ENCODE measurements around the gene PARP16.

PARP16 gene

DNA sequence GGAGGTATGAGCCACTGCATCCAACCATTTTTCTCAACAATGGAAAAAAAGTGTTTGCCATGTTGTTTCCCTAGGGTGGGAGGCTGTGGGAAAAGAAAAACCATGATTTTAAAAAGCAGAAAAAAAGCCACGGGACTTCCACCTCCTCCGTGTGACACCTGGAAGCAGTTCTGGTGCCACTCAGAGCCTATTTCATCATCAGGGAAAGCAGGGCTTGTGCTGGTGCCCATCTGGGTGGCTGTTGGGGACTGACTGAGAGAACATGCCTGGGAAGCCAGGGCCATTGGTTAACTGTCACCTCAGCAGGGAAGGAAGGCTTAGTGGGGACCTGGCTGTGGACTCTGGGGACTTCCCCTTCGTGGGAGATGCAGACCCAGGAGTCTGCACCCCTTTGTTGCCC lies 25.1 kb upstream of the PARP16 start:
- DNase-seq (ENCODE audit: low read depth in 3 of 3): no peak

- no peak for DNase-seq (ENCODE audit: low read depth in 3 of 3)
Observed at GRCh38 chr15:65310431-65311137, 23.9 kb upstream of the PARP16 start.

DNA sequence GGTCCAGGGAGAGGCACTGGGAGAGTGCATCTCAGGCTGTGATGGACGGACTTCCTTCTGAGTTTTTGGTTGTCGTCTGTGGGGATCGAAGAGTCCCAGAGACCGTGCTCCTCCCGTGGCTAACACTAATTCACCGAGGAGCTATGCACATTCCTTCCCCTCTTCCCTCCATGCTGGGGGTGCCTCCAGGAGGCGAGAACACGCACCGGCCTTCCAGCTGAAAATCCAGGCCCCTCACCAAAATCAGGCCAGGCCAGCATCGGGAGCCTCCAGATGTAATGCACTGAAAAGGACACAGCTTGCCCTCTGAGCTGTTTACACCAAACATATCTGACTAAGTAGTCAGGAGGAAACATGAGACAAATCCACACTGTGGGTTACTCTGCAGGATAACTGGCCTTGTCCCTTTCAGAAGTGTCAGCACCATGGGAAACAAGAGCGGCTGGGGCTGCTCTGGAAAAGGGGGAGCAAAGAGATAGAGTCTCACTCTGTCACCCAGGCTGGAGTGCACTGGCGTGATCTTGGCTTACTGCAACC lies 23.3 kb upstream of the PARP16 start:
- DNase-seq (ENCODE audit: low read depth in 3 of 3): no peak

DNA sequence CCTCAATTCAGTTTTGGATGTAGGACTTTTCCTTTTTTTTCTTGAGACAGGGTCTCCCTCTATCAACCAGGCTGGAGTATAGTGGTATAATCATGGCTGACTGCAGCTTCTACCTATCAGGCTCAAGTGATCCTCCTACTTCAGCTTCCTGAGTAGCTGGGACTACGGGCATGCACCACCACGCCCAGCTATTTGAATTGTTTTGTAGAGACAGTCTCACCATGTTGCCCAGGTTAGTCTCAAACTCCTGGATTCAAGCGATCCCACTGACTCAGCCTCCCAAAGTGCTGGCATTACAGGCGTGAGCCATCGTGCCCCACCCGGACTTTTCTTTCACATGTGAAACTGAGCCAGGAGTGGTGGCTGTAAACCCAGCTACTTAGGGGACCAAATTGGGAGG lies 21.3 kb upstream of the PARP16 start:
- DNase-seq (ENCODE audit: low read depth in 3 of 3): no peak

DNA sequence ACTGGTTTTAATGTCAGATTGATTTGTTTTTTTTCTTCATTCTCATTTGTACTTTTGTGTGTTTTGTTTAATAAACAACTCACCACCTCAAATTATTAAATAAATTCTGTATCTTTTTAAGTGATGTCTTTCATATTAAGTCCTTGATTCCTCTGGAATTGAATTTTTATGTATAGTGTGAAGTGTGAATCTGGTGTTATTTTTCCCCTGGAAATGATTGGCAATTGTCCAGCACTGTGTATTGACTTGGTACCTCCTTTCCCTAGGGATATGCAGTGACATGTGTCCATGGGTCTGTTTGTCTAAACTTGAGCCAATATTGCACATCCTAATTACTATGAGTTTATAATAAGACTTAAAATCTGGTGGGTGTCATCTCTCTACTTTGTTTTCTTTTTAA lies 19.9 kb upstream of the PARP16 start:
- DNase-seq (ENCODE audit: low read depth in 3 of 3): no peak

GRCh38 chr15:65305776-65306175 lies 19.1 kb upstream of the PARP16 start:
- no peak for DNase-seq (ENCODE audit: low read depth in 3 of 3)

- DNase-seq (ENCODE audit: low read depth in 3 of 3): no peak
Observed at GRCh38 chr15:65305150-65305758, 18.6 kb upstream of the PARP16 start.

GRCh38 chr15:65304381-65305149 lies 17.9 kb upstream of the PARP16 start, which contains the start of gene RNU5B-1:
RNU5B-1 (plus strand) TSS chr15:65304677.
- peak; percentile 54 to 64 (median 54) for DNase-seq (ENCODE audit: low read depth in 3 of 3)

- no peak for DNase-seq (ENCODE audit: low read depth in 3 of 3)
Observed at GRCh38 chr15:65303687-65304380, 17.2 kb upstream of the PARP16 start.

GRCh38 chr15:65302061-65302460 lies 15.4 kb upstream of the PARP16 start:
- no peak for DNase-seq (ENCODE audit: low read depth in 3 of 3)

GRCh38 chr15:65300924-65301441 lies 14.3 kb upstream of the PARP16 start:
- DNase-seq (ENCODE audit: low read depth in 3 of 3): no peak

DNA sequence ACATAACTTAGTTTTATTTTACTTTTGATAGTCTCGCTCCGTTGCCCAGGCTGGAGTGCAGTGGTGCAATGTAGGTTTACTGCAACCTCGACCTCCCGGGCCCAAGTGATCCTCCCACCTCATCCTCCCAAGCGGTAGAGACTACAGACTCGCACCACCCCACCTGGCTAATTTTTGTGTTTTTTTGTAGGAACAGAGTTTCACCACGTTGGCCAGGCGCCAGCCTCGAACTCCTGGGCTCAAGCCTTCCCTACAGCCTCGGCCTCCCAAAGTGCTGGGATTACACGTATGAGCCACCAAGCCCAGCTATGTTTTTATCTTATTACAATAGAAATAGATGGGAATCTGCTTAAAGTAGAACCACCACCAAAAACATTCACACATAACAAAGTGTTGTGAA lies 12.0 kb upstream of the PARP16 start:
- no peak for DNase-seq (ENCODE audit: low read depth in 3 of 3)

DNA sequence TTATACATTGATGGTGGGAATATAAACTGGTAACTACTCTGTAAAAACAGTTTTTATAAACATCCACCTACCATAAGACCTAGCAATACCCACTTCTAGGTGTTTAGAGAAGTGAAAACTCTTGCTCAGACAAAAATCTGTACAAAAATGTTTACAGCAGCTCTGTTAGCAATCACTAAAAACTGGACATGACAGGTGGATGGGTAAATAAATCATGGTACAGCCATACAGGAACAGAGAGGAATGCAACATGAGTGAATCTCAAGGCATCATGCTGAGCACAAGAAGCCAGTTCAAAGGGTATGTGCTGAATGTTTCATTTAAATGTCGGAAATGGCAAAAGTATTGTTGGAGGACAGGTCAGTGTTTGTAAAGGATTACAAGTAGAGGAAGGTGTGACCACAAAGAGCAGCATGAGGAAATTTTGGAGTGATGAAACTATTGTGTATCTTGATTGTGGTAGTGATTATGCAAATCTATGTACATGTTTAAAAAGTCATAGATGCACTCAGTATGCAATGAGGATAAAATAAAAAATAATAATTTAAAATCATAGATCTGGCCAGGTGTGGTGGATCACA lies 6.3 kb upstream of the PARP16 start:
- no peak for DNase-seq (ENCODE audit: low read depth in 3 of 3)

DNA sequence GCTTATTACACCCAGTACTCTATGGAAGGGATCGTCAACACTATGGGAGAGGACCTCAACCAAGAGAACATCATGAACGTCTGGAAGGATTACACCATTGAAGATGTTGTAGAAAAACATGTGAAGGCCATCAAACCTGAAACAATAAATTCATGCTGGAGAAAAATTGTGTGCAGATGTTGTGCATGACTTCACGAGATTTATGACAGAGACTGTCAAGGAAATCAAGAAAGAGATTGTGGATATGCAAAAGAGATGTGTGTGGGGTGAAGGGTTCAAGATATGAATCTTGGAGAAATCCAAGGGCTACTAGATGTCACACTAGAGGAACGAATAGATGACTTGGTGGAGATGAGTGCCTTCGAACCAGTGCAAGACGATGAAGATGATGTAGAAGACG lies 3.5 kb upstream of the PARP16 start:
- no peak for DNase-seq (ENCODE audit: low read depth in 3 of 3)

DNA sequence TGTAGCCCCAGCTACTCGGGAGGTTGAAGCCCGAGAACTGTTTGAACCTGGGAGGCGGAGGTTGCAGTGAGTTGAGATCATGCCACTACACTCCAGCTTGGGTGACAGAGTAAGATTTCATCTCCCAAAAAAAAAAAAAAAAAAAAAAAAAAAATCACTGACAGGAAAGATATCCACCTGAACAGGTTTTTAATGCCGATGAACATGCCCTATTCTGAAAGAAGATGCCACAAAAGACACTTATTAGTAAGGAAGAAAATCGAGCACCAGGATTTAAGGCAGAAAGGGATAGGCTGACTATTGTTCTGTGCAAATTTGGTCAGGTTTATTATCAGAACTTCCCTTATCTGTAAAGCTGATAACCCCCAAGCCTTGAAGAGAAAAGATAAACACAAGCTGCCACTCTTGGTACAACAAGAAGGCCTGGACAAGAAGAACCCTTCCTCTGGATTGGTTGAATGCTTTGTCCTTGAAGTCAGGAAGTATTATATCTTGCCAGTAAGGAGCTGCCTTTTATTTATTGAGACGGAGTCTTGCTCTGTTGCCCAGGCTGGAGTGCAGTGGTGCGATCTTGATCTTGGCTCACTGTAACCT lies 2.7 kb upstream of the PARP16 start:
- no peak for DNase-seq (ENCODE audit: low read depth in 3 of 3)

DNA sequence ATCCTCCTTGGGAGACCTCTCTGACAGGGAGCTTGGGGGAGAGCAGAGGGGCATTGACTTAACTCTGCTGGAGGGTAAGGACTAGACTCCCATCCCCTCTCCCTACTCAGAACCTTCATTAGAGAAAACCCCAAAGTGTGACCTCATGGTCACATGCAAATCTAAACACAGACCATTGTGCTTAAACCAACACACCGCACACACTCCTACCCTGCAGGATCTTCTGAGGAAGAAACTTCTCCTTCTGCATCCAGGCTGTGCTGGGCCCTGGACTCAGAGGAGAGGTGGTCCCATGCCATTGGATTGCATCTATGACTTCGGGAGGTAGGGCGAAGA lies 805 bp upstream of the PARP16 start:
- no peak for DNase-seq (ENCODE audit: low read depth in 3 of 3)

GRCh38 chr15:65286069-65286703 lies 497 bp downstream of the PARP16 start:
- no peak for DNase-seq (ENCODE audit: low read depth in 3 of 3)

DNA sequence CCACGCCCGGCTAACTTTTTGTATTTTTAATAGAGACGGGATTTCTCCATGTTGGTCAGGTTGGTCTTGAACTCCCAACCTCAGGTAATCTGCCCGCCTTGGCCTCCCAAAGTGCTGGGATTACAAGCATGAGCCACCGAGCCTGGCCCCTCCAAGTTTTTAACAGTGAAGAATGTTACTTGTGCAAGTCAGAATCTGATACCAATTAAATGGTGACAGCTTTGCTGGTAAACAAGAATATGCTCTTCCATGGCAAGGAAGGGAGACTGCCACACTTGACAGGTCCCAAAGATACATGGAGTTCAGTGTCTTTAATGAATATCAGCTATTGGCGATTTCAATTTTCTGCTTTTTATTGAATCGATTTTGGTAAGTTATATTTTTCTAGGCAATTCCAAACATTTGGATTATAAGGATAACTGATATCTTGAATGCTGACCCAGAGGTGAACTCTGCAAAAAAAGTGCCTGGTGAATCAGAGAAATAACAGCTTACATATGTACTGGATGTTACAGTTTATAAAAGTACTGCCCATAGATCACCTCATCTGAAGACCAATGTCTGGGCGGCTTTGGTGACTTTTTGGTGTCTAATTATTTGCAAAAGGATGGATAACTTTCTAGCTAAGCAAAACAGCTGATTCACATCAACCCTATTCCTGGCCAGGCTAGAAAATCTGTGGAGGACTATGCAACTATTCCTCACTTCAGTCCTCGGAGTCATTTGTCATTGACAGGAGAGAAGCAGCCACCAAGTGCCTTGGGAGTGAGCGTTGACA lies 1.2 kb downstream of the PARP16 start:
- no peak for DNase-seq (ENCODE audit: low read depth in 3 of 3)

DNA sequence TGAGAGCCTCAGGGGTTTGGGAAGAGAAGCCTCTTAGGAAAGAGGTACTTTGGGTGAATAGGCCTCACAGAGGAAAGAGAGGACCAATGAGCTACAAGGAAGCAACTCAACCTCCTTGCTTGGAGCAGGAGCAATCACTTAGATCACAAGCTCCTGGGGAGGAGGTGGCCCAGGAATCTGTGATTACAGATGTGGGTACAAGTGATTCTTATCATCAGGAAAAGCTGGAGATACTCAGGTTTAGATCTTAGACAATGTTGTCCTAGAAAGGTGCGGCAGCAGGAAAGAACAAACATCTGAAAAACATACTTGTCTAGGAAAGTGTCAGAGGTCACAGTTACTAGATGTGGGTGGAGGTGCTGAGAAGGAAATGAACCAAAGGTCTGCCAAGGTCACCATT lies 8.2 kb downstream of the PARP16 start:
- no peak for DNase-seq (ENCODE audit: low read depth in 3 of 3)

DNA sequence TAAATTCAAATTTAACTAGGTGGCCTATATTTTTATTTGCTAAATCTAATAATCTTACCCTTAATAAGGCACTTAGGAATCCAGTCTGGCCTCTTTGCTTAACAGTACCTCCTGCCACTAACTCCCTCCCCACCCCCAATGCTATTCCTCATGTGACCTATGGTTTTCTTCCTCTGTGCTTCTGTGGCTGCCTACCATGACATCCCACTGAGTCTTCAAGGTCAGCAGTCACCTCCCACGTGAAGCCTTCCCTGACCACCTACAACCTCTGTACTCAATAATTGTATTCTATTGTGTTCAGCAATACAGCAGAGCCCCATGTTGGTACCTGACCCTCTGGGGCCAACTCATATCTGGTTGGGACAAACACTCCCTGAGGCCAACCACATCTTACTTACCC lies 9.7 kb downstream of the PARP16 start:
- DNase-seq (ENCODE audit: low read depth in 3 of 3): no peak
